ENCODE measurements around the gene MCU. TPM values are rescaled to one million over a fixed set of nuclear protein-coding genes. Genes with fewer than 3 reads are reported as not detected.
"Not testable (repeated sequence)": the region's sequence is repeated elsewhere in the genome, so short reads cannot be mapped to it uniquely, and the experiment has no call there.

Gene MCU
- total and polyA plus RNA-seq, 5 experiments from 2014 or later: 4.1 to 10.6 (median 9.0) TPM

GRCh38 chr10:72888151-72888638 lies 196.3 kb downstream of the MCU start:
- Mint-ChIP-seq H3K4me3 (peak overlapping the region in 1 of 10 donors; percentile 59), H3K27ac (no peak overlapping the region), H3K27me3 (no peaks in the 10 kb centered on the region), H3K4me1 (peaks cover 5 to 16% (median 13%) of the 10 kb centered on the region in 4 donors), H3K36me3 (peaks cover 4 to 26% (median 10%) of the 10 kb centered on the region in 3 donors), H3K9me3 (no peaks in the 10 kb centered on the region)
- no peak for ATAC-seq
- POLR2A ChIA-PET: no interaction called here
- no peak for DNase-seq

GRCh38 chr10:72889391-72889831 lies 197.5 kb downstream of the MCU start:
- Mint-ChIP-seq H3K27ac (peak overlapping the region in 1 of 10 donors; percentile 0), H3K4me1 (peaks cover 5 to 16% (median 13%) of the 10 kb centered on the region in 4 donors), H3K9me3 (no peaks in the 10 kb centered on the region), H3K4me3 (no peak overlapping the region), H3K36me3 (peaks cover 4 to 21% (median 10%) of the 10 kb centered on the region in 3 donors), H3K27me3 (peaks cover 0 to 3% (median 0%) of the 10 kb centered on the region in 5 donors)
- DNase-seq (no peak), ATAC-seq (no peak)
- POLR2A ChIA-PET: no interaction called here

- H3K9me3 Mint-ChIP-seq: no peaks in the 10 kb centered on the region
- no peak overlapping the region for H3K27ac Mint-ChIP-seq
- H3K36me3 Mint-ChIP-seq: peaks cover 4 to 20% (median 10%) of the 10 kb centered on the region in 3 donors
- H3K27me3 Mint-ChIP-seq: peaks cover 0 to 9% (median 3%) of the 10 kb centered on the region in 5 donors
- POLR2A ChIA-PET: no interaction called here
- no peak overlapping the region for H3K4me3 Mint-ChIP-seq
- DNase-seq (no peak), ATAC-seq (no peak)
- H3K4me1 Mint-ChIP-seq: peaks cover 5 to 16% (median 13%) of the 10 kb centered on the region in 4 donors
Observed at GRCh38 chr10:72890086-72890485, 198.1 kb downstream of the MCU start.

GRCh38 chr10:72893136-72893798 lies 201.3 kb downstream of the MCU start, which contains the start of gene OIT3:
Gene OIT3, plus strand, starts transcription at chr10:72893739. Its CDS starts 60 bp downstream, at chr10:72893799.
- peaks cover 4 to 9% (median 7%) of the 10 kb centered on the region in 3 donors for H3K36me3 Mint-ChIP-seq
- POLR2A ChIA-PET: no interaction called here
- no peak for ATAC-seq

GRCh38 chr10:72895236-72895850 lies 203.4 kb downstream of the MCU start:
- POLR2A ChIA-PET: no interaction called here
- Mint-ChIP-seq H3K27ac (no peak overlapping the region), H3K4me3 (no peak overlapping the region), H3K27me3 (peaks cover 2 to 20% (median 6%) of the 10 kb centered on the region in 5 donors), H3K36me3 (no peaks in the 10 kb centered on the region), H3K4me1 (no peaks in the 10 kb centered on the region), H3K9me3 (no peaks in the 10 kb centered on the region)
- ATAC-seq (no peak), DNase-seq (no peak)

More at GRCh38 chr10:72893136-72893798, 201.3 kb downstream of the MCU start, which contains the start of gene OIT3:
- Mint-ChIP-seq H3K27ac (no peak within 1 kb of the TSS), H3K4me3 (no peak within 1 kb of the TSS), H3K27me3 (peaks cover 2 to 20% (median 6%) of the 10 kb centered on the region in 5 donors), H3K9me3 (no peaks in the 10 kb centered on the region), H3K4me1 (peaks cover 0 to 3% (median under 1%) of the 10 kb centered on the region in 4 donors)
- no peak for DNase-seq

GRCh38 chr10:72898616-72899015 lies 206.7 kb downstream of the MCU start:
- Mint-ChIP-seq H3K36me3 (no peaks in the 10 kb centered on the region), H3K27ac (no peak overlapping the region), H3K4me3 (no peak overlapping the region), H3K4me1 (no peaks in the 10 kb centered on the region), H3K27me3 (peaks cover 2 to 20% (median 6%) of the 10 kb centered on the region in 5 donors), H3K9me3 (no peaks in the 10 kb centered on the region)
- POLR2A ChIA-PET: no interaction called here
- DNase-seq (no peak), ATAC-seq (no peak)

GRCh38 chr10:72899545-72899944 lies 207.6 kb downstream of the MCU start:
- H3K4me1 Mint-ChIP-seq: no peaks in the 10 kb centered on the region
- no peaks in the 10 kb centered on the region for H3K9me3 Mint-ChIP-seq
- H3K4me3 Mint-ChIP-seq: no peak overlapping the region
- no peaks in the 10 kb centered on the region for H3K36me3 Mint-ChIP-seq
- peaks cover 2 to 16% (median 6%) of the 10 kb centered on the region in 5 donors for H3K27me3 Mint-ChIP-seq
- no peak for ATAC-seq
- DNase-seq: no peak
- POLR2A ChIA-PET: no interaction called here
- H3K27ac Mint-ChIP-seq: no peak overlapping the region

- ATAC-seq, H3K9me3 Mint-ChIP-seq, H3K4me3 Mint-ChIP-seq, H3K27me3 Mint-ChIP-seq, H3K27ac Mint-ChIP-seq, POLR2A ChIA-PET, H3K4me1 Mint-ChIP-seq, H3K36me3 Mint-ChIP-seq, DNase-seq: not testable (repeated sequence)
Observed at GRCh38 chr10:72903941-72904446, 212.1 kb downstream of the MCU start.

GRCh38 chr10:72904806-72905205 lies 212.9 kb downstream of the MCU start:
- Mint-ChIP-seq H3K36me3 (no peaks in the 10 kb centered on the region), H3K27me3 (no peaks in the 10 kb centered on the region), H3K27ac (peak overlapping the region in 1 of 10 donors; percentile 21), H3K9me3 (no peaks in the 10 kb centered on the region), H3K4me3 (no peak overlapping the region), H3K4me1 (no peaks in the 10 kb centered on the region)
- DNase-seq (no peak), ATAC-seq (no peak)
- POLR2A ChIA-PET: no interaction called here

GRCh38 chr10:72906446-72906845 lies 214.5 kb downstream of the MCU start:
- Mint-ChIP-seq H3K4me1 (no peaks in the 10 kb centered on the region), H3K27ac (no peak overlapping the region), H3K4me3 (no peak overlapping the region), H3K9me3 (no peaks in the 10 kb centered on the region), H3K27me3 (peaks cover 0 to 2% (median 0%) of the 10 kb centered on the region in 5 donors), H3K36me3 (no peaks in the 10 kb centered on the region)
- DNase-seq (no peak), ATAC-seq (no peak)
- POLR2A ChIA-PET: no interaction called here

GRCh38 chr10:72910705-72911104 lies 218.8 kb downstream of the MCU start:
- peaks cover 0 to 10% (median 0%) of the 10 kb centered on the region in 5 donors for H3K27me3 Mint-ChIP-seq
- POLR2A ChIA-PET: no interaction called here
- H3K4me3 Mint-ChIP-seq: no peak overlapping the region
- no peak overlapping the region for H3K27ac Mint-ChIP-seq
- no peaks in the 10 kb centered on the region for H3K4me1 Mint-ChIP-seq
- H3K9me3 Mint-ChIP-seq: no peaks in the 10 kb centered on the region
- no peaks in the 10 kb centered on the region for H3K36me3 Mint-ChIP-seq
- DNase-seq: no peak
- no peak for ATAC-seq

GRCh38 chr10:72911758-72912157 lies 219.8 kb downstream of the MCU start:
- Mint-ChIP-seq H3K36me3 (no peaks in the 10 kb centered on the region), H3K4me1 (no peaks in the 10 kb centered on the region), H3K27me3 (peaks cover 0 to 10% (median 0%) of the 10 kb centered on the region in 5 donors), H3K4me3 (no peak overlapping the region), H3K9me3 (no peaks in the 10 kb centered on the region), H3K27ac (no peak overlapping the region)
- POLR2A ChIA-PET: no interaction called here
- DNase-seq (no peak), ATAC-seq (no peak)

GRCh38 chr10:72912736-72913135 lies 220.8 kb downstream of the MCU start:
- H3K4me3 Mint-ChIP-seq: no peak overlapping the region

More at GRCh38 chr10:72912736-72913135, 220.8 kb downstream of the MCU start:
- Mint-ChIP-seq H3K27me3 (peaks cover 0 to 10% (median 0%) of the 10 kb centered on the region in 5 donors), H3K36me3 (no peaks in the 10 kb centered on the region), H3K27ac (no peak overlapping the region), H3K9me3 (no peaks in the 10 kb centered on the region), H3K4me1 (no peaks in the 10 kb centered on the region)
- DNase-seq (no peak), ATAC-seq (no peak)
- POLR2A ChIA-PET: no interaction called here

All from naive thymus-derived CD8-positive, alpha-beta T cell (primary cell).